Measurements from ENCODE around the gene HADHA. TPM values are rescaled to one million over a fixed set of nuclear protein-coding genes. Genes with fewer than 3 reads are reported as not detected.
A peak's percentile ranks its signal among the peaks of the same experiment; 100 is the strongest.

The HADHA gene
- total RNA-seq, 1 experiment from 2014 or later = 118 TPM

DNA sequence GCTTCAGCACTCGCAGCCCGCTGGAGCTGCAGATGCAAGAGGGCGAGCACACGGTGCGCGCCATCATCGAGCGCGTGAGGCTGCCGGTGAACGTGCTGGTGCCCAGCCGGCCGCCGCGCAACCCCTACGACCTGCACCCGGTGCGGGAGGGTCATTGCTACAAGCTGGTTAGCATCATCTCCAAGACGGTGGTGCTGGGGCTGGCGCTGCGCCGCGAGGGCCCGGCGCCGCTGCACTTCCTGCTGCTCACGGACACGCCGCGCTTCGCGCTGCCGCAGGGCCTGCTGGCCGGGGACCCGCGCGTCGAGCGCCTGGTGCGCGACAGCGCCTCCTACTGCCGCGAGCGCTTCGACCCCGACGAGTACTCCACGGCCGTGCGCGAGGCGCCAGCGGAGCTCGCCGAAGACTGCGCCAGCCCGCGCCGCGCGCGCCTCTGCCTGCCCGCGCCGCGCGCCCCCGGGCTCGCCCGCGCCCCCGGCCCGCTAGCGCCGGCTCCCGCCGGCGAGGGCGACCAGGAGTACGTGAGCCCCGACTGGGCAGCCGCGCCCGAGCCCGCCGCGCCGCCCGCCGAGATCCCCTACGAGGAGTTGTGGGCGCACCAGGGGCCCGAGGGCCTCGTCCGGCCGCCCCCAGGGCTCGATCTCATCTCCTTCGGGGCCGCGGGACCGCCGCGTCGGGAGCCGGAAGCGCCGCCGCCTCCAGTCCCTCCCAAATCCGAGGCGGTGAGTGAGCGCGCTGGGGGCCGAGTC is 59.7 kb downstream of the HADHA start:
- H3K9me3 Mint-ChIP-seq = no peaks in the 10 kb centered on the region
- DNase-seq (ENCODE audit: low spot score) = peak; percentile 82
- peaks cover 13% of the 10 kb centered on the region for H3K36me3 Mint-ChIP-seq
- peaks cover 19% of the 10 kb centered on the region for H3K27me3 Mint-ChIP-seq (ENCODE audit: low read depth)
- H3K4me3 Mint-ChIP-seq = peak overlapping the region; percentile 66
- peak; percentile 77 for ATAC-seq
- no peak overlapping the region for H3K27ac Mint-ChIP-seq
- CTCF ChIA-PET = interaction anchor here (0.5 to 5.7 kb wide), 21 partner anchors 8 to 832 kb away, joined by 3 to 53 read pairs (median 5); partner anchors contain the start of genes ASXL2, GAREM2, HADHA and HADHB
- POLR2A ChIA-PET = interaction anchor here (0.9 to 1.4 kb wide), 2 partner anchors 12 to 306 kb away, joined by 3 to 5 read pairs; partner anchors contain the start of gene ASXL2
- H3K4me1 Mint-ChIP-seq = peaks cover 24% of the 10 kb centered on the region
- TF ChIP-seq ZNF396 (CRISPR knock-in tag; IDR thresholded peaks at IDR 0.05; ENCODE audit: borderline replicate concordance) (no peak), ELF4 (CRISPR knock-in tag; IDR thresholded peaks at IDR 0.05; ENCODE audit: low read depth) (peak; percentile 82; the same call in 1 of the 2 replicates), GRHL2 (CRISPR knock-in tag; IDR thresholded peaks at IDR 0.05; ENCODE audit: insufficient replicate concordance, severe bottlenecking) (no peak), MYBL2 (CRISPR knock-in tag; IDR thresholded peaks at IDR 0.05) (no peak), ATF1 (CRISPR knock-in tag; IDR thresholded peaks at IDR 0.05) (no peak), EMX1 (CRISPR knock-in tag; IDR thresholded peaks at IDR 0.05) (0 out of 2 replicates have a peak, but pooled peaks have one; percentile 71), CREB1 (CRISPR knock-in tag; IDR thresholded peaks at IDR 0.05) (no peak), RELA (CRISPR knock-in tag; IDR thresholded peaks at IDR 0.05; ENCODE audit: borderline replicate concordance) (no peak), NR3C1 (CRISPR knock-in tag; conservative IDR thresholded peaks at IDR 0.05; ENCODE audit: low read depth) (0 out of 2 replicates have a peak, but pooled peaks have one; percentile 49), ZNF423 (CRISPR knock-in tag; IDR thresholded peaks at IDR 0.05) (no peak), ETV6 (CRISPR knock-in tag; IDR thresholded peaks at IDR 0.05) (peak; percentile 89), FOXJ3 (CRISPR knock-in tag; IDR thresholded peaks at IDR 0.05; ENCODE audit: borderline replicate concordance) (no peak), ZNF138 (CRISPR knock-in tag; conservative IDR thresholded peaks at IDR 0.05) (peak; percentile 94), SP1 (CRISPR knock-in tag; conservative IDR thresholded peaks at IDR 0.05) (peak; percentile 65), SMAD4 (CRISPR knock-in tag; IDR thresholded peaks at IDR 0.05) (no peak)
- TF ChIP-seq, protein P1, sequence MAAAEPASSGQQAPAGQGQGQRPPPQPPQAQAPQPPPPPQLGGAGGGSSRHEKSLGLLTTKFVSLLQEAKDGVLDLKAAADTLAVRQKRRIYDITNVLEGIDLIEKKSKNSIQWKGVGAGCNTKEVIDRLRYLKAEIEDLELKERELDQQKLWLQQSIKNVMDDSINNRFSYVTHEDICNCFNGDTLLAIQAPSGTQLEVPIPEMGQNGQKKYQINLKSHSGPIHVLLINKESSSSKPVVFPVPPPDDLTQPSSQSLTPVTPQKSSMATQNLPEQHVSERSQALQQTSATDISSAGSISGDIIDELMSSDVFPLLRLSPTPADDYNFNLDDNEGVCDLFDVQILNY (CRISPR knock-in tag; IDR thresholded peaks at IDR 0.05) = peak; percentile 77; the same call in 1 of the 2 replicates
- TF ChIP-seq, protein P2, sequence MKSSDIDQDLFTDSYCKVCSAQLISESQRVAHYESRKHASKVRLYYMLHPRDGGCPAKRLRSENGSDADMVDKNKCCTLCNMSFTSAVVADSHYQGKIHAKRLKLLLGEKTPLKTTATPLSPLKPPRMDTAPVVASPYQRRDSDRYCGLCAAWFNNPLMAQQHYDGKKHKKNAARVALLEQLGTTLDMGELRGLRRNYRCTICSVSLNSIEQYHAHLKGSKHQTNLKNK (CRISPR knock-in tag; IDR thresholded peaks at IDR 0.05) = no peak
- TF ChIP-seq, protein P3, sequence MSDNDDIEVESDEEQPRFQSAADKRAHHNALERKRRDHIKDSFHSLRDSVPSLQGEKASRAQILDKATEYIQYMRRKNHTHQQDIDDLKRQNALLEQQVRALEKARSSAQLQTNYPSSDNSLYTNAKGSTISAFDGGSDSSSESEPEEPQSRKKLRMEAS (CRISPR knock-in tag; IDR thresholded peaks at IDR 0.05) = peak; percentile 90
- TF ChIP-seq, protein P4, sequence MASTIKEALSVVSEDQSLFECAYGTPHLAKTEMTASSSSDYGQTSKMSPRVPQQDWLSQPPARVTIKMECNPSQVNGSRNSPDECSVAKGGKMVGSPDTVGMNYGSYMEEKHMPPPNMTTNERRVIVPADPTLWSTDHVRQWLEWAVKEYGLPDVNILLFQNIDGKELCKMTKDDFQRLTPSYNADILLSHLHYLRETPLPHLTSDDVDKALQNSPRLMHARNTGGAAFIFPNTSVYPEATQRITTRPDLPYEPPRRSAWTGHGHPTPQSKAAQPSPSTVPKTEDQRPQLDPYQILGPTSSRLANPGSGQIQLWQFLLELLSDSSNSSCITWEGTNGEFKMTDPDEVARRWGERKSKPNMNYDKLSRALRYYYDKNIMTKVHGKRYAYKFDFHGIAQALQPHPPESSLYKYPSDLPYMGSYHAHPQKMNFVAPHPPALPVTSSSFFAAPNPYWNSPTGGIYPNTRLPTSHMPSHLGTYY (CRISPR knock-in tag; IDR thresholded peaks at IDR 0.05) = no peak
- TF ChIP-seq, protein P5, sequence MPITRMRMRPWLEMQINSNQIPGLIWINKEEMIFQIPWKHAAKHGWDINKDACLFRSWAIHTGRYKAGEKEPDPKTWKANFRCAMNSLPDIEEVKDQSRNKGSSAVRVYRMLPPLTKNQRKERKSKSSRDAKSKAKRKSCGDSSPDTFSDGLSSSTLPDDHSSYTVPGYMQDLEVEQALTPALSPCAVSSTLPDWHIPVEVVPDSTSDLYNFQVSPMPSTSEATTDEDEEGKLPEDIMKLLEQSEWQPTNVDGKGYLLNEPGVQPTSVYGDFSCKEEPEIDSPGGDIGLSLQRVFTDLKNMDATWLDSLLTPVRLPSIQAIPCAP (CRISPR knock-in tag; IDR thresholded peaks at IDR 0.05) = peak; percentile 90
- TF ChIP-seq, protein P6, sequence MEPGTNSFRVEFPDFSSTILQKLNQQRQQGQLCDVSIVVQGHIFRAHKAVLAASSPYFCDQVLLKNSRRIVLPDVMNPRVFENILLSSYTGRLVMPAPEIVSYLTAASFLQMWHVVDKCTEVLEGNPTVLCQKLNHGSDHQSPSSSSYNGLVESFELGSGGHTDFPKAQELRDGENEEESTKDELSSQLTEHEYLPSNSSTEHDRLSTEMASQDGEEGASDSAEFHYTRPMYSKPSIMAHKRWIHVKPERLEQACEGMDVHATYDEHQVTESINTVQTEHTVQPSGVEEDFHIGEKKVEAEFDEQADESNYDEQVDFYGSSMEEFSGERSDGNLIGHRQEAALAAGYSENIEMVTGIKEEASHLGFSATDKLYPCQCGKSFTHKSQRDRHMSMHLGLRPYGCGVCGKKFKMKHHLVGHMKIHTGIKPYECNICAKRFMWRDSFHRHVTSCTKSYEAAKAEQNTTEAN (CRISPR knock-in tag; IDR thresholded peaks at IDR 0.05) = peak; percentile 40; the same call in 1 of the 2 replicates
- TF ChIP-seq, protein P7, sequence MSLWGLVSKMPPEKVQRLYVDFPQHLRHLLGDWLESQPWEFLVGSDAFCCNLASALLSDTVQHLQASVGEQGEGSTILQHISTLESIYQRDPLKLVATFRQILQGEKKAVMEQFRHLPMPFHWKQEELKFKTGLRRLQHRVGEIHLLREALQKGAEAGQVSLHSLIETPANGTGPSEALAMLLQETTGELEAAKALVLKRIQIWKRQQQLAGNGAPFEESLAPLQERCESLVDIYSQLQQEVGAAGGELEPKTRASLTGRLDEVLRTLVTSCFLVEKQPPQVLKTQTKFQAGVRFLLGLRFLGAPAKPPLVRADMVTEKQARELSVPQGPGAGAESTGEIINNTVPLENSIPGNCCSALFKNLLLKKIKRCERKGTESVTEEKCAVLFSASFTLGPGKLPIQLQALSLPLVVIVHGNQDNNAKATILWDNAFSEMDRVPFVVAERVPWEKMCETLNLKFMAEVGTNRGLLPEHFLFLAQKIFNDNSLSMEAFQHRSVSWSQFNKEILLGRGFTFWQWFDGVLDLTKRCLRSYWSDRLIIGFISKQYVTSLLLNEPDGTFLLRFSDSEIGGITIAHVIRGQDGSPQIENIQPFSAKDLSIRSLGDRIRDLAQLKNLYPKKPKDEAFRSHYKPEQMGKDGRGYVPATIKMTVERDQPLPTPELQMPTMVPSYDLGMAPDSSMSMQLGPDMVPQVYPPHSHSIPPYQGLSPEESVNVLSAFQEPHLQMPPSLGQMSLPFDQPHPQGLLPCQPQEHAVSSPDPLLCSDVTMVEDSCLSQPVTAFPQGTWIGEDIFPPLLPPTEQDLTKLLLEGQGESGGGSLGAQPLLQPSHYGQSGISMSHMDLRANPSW (CRISPR knock-in tag; conservative IDR thresholded peaks at IDR 0.05; ENCODE audit: low read depth) = no peak
- TF ChIP-seq, protein P8, sequence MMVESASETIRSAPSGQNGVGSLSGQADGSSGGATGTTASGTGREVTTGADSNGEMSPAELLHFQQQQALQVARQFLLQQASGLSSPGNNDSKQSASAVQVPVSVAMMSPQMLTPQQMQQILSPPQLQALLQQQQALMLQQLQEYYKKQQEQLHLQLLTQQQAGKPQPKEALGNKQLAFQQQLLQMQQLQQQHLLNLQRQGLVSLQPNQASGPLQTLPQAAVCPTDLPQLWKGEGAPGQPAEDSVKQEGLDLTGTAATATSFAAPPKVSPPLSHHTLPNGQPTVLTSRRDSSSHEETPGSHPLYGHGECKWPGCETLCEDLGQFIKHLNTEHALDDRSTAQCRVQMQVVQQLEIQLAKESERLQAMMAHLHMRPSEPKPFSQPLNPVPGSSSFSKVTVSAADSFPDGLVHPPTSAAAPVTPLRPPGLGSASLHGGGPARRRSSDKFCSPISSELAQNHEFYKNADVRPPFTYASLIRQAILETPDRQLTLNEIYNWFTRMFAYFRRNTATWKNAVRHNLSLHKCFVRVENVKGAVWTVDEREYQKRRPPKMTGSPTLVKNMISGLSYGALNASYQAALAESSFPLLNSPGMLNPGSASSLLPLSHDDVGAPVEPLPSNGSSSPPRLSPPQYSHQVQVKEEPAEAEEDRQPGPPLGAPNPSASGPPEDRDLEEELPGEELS (CRISPR knock-in tag; IDR thresholded peaks at IDR 0.05) = peak; percentile 93
- TF ChIP-seq, protein P9, sequence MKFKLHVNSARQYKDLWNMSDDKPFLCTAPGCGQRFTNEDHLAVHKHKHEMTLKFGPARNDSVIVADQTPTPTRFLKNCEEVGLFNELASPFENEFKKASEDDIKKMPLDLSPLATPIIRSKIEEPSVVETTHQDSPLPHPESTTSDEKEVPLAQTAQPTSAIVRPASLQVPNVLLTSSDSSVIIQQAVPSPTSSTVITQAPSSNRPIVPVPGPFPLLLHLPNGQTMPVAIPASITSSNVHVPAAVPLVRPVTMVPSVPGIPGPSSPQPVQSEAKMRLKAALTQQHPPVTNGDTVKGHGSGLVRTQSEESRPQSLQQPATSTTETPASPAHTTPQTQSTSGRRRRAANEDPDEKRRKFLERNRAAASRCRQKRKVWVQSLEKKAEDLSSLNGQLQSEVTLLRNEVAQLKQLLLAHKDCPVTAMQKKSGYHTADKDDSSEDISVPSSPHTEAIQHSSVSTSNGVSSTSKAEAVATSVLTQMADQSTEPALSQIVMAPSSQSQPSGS (CRISPR knock-in tag; IDR thresholded peaks at IDR 0.05; ENCODE audit: borderline replicate concordance, low read depth) = no peak
